HEK293T (cell line): ENCODE measurements around the gene TBC1D2.

ENCODE experiments used
- BHLHE40 ChIP-seq: fragments of 450-650 bp; IDR thresholded peaks from 2 replicates; pipeline ENCODE4 v1.6.1; 2016; ENCODE audit warnings: mild to moderate bottlenecking, moderate library complexity, borderline replicate concordance
- CTBP1 ChIP-seq: fragments of 450-650 bp; IDR thresholded peaks from 2 replicates; pipeline ENCODE4 v1.6.1; 2016; ENCODE audit warnings: borderline replicate concordance
- FOXA1 ChIP-seq: fragments of 450-650 bp; IDR thresholded peaks from 2 replicates; pipeline ENCODE4 v1.6.1; 2016; ENCODE audit warnings: mild to moderate bottlenecking
- FOXK2 ChIP-seq: fragments of 450-650 bp; IDR thresholded peaks from 2 replicates; pipeline ENCODE4 v1.6.1; 2016; ENCODE audit warnings: mild to moderate bottlenecking
- FOXM1 ChIP-seq: fragments of 450-650 bp; IDR thresholded peaks from 2 replicates; pipeline ENCODE4 v1.6.1; 2017; ENCODE audit warnings: mild to moderate bottlenecking, borderline replicate concordance
- HDGF ChIP-seq: fragments of 450-650 bp; IDR thresholded peaks from 2 replicates; pipeline ENCODE4 v1.6.1; 2017; ENCODE audit warnings: antibody characterized with exemption, borderline replicate concordance
- SP1 ChIP-seq: fragments of 450-650 bp; IDR thresholded peaks from 2 replicates; pipeline ENCODE4 v1.6.1; 2017
- SUZ12 ChIP-seq: fragments of 450-650 bp; IDR thresholded peaks from 2 replicates; pipeline ENCODE4 v1.6.1; 2016; ENCODE audit warnings: mild to moderate bottlenecking
- TARDBP ChIP-seq: fragments of 450-650 bp; IDR thresholded peaks from 2 replicates; pipeline ENCODE4 v1.6.1; 2016

DNA sequence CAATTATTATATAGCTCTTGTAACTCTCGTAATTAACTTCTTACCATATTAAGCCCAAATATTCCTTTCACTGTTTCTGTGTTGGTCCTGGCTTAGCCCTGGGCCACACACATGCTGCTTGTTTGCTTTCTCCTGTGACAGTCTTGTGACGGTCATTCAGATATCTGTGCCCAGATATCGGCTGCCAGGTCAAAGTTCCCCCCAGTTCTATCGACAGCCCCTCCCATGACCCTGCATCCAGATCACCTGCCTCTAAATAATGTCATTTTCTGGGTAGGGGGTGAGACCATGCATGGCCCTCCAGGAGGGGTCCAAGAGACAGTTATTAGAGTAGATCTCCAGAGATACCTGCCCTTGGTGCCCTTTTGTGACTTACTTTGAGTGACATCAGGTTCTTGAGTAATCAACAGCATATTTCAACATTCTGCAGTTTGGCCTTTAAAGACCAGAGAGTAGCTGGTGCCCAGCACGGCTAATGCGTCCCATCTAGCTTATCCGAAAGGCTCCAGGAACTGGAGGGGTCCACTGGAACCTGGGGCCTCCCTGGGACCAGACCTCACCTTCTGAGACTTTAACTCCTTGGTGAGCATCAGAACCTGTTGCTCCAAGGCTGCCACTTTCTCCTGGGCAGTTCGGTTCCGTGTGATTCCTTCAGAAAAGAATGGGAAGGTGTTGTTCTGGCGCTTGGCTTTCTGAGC lies 26.9 kb downstream of the TBC1D2 start:
- TF ChIP-seq TARDBP, result no peak
- no peak for TF ChIP-seq SUZ12
- TF ChIP-seq HDGF, result no peak
- TF ChIP-seq SP1, result no peak
- TF ChIP-seq FOXA1, result no peak
- no peak for TF ChIP-seq BHLHE40
- no peak for TF ChIP-seq CTBP1
- no peak for TF ChIP-seq FOXM1
- no peak for TF ChIP-seq FOXK2
